K562 (cell line): ENCODE measurements around the gene NFIC. TPM values are rescaled to one million over a fixed set of nuclear protein-coding genes. Genes with fewer than 3 reads are reported as not detected.
A peak's percentile ranks its signal among the peaks of the same experiment; 100 is the strongest.

Experiments
- ARID1B ChIP-seq: fragments of 450-650 bp; IDR thresholded peaks from 2 replicates; pipeline ENCODE4 v1.6.1; 2016; ENCODE audit warnings: antibody characterized with exemption, mild to moderate bottlenecking, inconsistent platforms
- BCL6 ChIP-seq: fragments of 250-450 bp; sonication (Bioruptor Pico); IDR thresholded peaks from 2 replicates; pipeline ENCODE4 v1.4.0; 2020
- BCOR ChIP-seq: fragments of 450-650 bp; IDR thresholded peaks from 2 replicates; pipeline ENCODE4 v1.6.1; 2016
- CHD2 ChIP-seq: IDR thresholded peaks from 2 replicates; pipeline ENCODE4 v1.6.1; 2011; ENCODE audit warnings: low read depth, low read length
- CSDE1 ChIP-seq, 2 experiments: fragments of 450-650 bp; IDR thresholded peaks; 2 replicates each; pipeline ENCODE4 v1.6.1; 2016; ENCODE audit warnings: mild to moderate bottlenecking in 1 of 2
- CUX1 ChIP-seq: fragments of 200-800 bp; sonication (Bioruptor generic); IDR thresholded peaks from 2 replicates; pipeline ENCODE4 v1.6.1; 2016; ENCODE audit warnings: missing genetic modification characterization, missing compliant biosample characterization
- GTF2A2 ChIP-seq: IDR thresholded peaks from 2 replicates; pipeline ENCODE4 v1.6.1; 2016; ENCODE audit warnings: mild to moderate bottlenecking, missing genetic modification characterization, missing compliant biosample characterization
- KAT2B ChIP-seq: IDR thresholded peaks from one replicate; pipeline ENCODE4 v1.6.1; 2012; ENCODE audit warnings: low read depth, mild to moderate bottlenecking, control low read depth, inconsistent platforms, low read length, moderate library complexity
- KAT8 ChIP-seq: fragments of 450-650 bp; IDR thresholded peaks from 2 replicates; pipeline ENCODE4 v1.6.1; 2016; ENCODE audit warnings: low read depth, mild to moderate bottlenecking
- MAZ ChIP-seq, 2 experiments: fragments of 450-650 bp in 1 of 2; sonication (generic) in 1 of 2; formaldehyde crosslinking; IDR thresholded peaks in 1 of 2; conservative IDR thresholded peaks in 1 of 2; 2 replicates each; pipeline versions ENCODE4 v1.4.0 to v1.5.0; 2020; ENCODE audit warnings: mild to moderate bottlenecking in 1 of 2, missing genetic modification reagents in 1 of 2
- MED1 ChIP-seq: sonication (generic); formaldehyde crosslinking; IDR thresholded peaks from 2 replicates; pipeline ENCODE4 v1.8.1; 2023; ENCODE audit warnings: missing genetic modification reagents, borderline replicate concordance
- MEIS2 ChIP-seq: fragments of 450-650 bp; IDR thresholded peaks from 2 replicates; pipeline ENCODE4 v1.6.1; 2014; ENCODE audit warnings: mild to moderate bottlenecking; ENCODE audit not compliant: partially characterized antibody
- NELFE ChIP-seq: IDR thresholded peaks from 2 replicates; pipeline ENCODE4 v1.6.1; 2011; ENCODE audit warnings: mild to moderate bottlenecking; ENCODE audit not compliant: insufficient read depth, insufficient read length
- NR0B1 ChIP-seq: fragments of 450-650 bp; IDR thresholded peaks from one replicate; pipeline ENCODE4 v1.6.1; 2018; ENCODE audit warnings: mild to moderate bottlenecking, moderate library complexity; ENCODE audit not compliant: partially characterized antibody
- PHF20 ChIP-seq: fragments of 450-650 bp; IDR thresholded peaks from 2 replicates; pipeline ENCODE4 v1.6.1; 2018; ENCODE audit not compliant: partially characterized antibody
- RBM14 ChIP-seq: fragments of 200-400 bp; formaldehyde crosslinking; IDR thresholded peaks from 2 replicates; pipeline ENCODE4 v1.6.1; 2018; ENCODE audit warnings: low read depth, mild to moderate bottlenecking, low read length, moderate library complexity, borderline replicate concordance; ENCODE audit not compliant: insufficient read depth
- SMARCE1 ChIP-seq: fragments of 450-650 bp; IDR thresholded peaks from 2 replicates; pipeline ENCODE4 v1.7.1; 2016; ENCODE audit warnings: mild to moderate bottlenecking
- TBL1XR1 ChIP-seq, 2 experiments: IDR thresholded peaks; 2 replicates each; pipeline ENCODE4 v1.6.1; 2012; ENCODE audit warnings: improper control_type of control experiment in 2 of 2, low read length in 2 of 2, mild to moderate bottlenecking in 1 of 2
- THRAP3 ChIP-seq: fragments of 450-650 bp; IDR thresholded peaks from 2 replicates; pipeline ENCODE4 v1.6.1; 2016; ENCODE audit warnings: mild to moderate bottlenecking, inconsistent platforms, borderline replicate concordance
- USF2 ChIP-seq: sonication (generic); formaldehyde crosslinking; IDR thresholded peaks from 2 replicates; pipeline ENCODE4 v1.5.0; 2020; ENCODE audit warnings: missing genetic modification reagents
- ZNF174 ChIP-seq: fragments of 250-450 bp; sonication (Bioruptor Pico); IDR thresholded peaks from 2 replicates; pipeline ENCODE4 v1.4.0; 2020; ENCODE audit warnings: mild to moderate bottlenecking
- ZNF778 ChIP-seq: fragments of 450-650 bp; formaldehyde crosslinking; IDR thresholded peaks from 2 replicates; pipeline ENCODE4 v1.4.0; 2020; ENCODE audit warnings: mild to moderate bottlenecking, moderate library complexity
- polyA plus RNA-seq, 8 experiments: library from polyadenylated mRNA; depleted of rRNA in 4 of 8; stranded (reverse) in 5 of 8; unstranded in 3 of 8; fragments of >200 nt; fragmentation: Nextera tagmentation in 2 of 8; fragmentation: Illumina TruSeq in 1 of 8; extraction: Ambion mirVana in 2 of 8; extraction: Trizol in 1 of 8; gene quantifications; 2 replicates each; pipeline versions ENCODE4 v1.2.1 to v1.2.3, GENCODE V29; 2011 to 2014; ENCODE audit warnings: inconsistent platforms in 1 of 8, missing spikeins in 1 of 8
- total RNA-seq, 7 experiments: library from RNA; depleted of rRNA in 6 of 7; stranded (reverse); fragments of >200 nt in 6 of 7; fragmentation: Illumina TruSeq in 2 of 7; extraction: Trizol in 2 of 7; gene quantifications; 2 replicates each; pipeline versions ENCODE4 v1.2.1 to v1.2.3, GENCODE V29; 2011 to 2021; ENCODE audit warnings: low replicate concordance in 1 of 7
- TF ChIP-seq, protein P1 (sequence below), 2 experiments: fragments of 450-650 bp in 1 of 2; sonication (generic) in 1 of 2; formaldehyde crosslinking; conservative IDR thresholded peaks; 2 replicates each; pipeline versions ENCODE4 v1.4.0 to v1.8.1; 2020 to 2022; ENCODE audit warnings: mild to moderate bottlenecking in 1 of 2, missing genetic modification reagents in 1 of 2

Gene NFIC
- total and polyA plus RNA-seq, 9 of the 15 experiments (the other 6 are each of a cell fraction or from before 2014, with no cell fraction given) = 0.71 to 62.1 (median 6.9) TPM

- TF ChIP-seq CUX1 (CRISPR knock-in tag) (no peak), GTF2A2 (tag) (no peak), MAZ (CRISPR knock-in tag; conservative IDR thresholded peaks at IDR 0.05 in 1 of 2, IDR thresholded peaks at IDR 0.05 in 1 of 2) (no peak), TBL1XR1 (IDR thresholded peaks at IDR 0.05; ENCODE audit: low read length in 2 of 2) (no peak), ZNF174 (no peak), CSDE1 (IDR thresholded peaks at IDR 0.05) (peak in 1 of 2 experiments; percentile 47; a peak in 1 of 4 replicates), BCOR (peak; percentile 93), MED1 (no peak), ARID1B (peak; percentile 62), KAT8 (no peak), CHD2 (no peak), ZNF778 (no peak), KAT2B (no peak), THRAP3 (peak; percentile 95), MEIS2 (no peak), NR0B1 (no peak), RBM14 (no peak), USF2 (no peak), PHF20 (no peak), SMARCE1 (peak; percentile 72), BCL6 (CRISPR knock-in tag) (no peak), NELFE (no peak)
- TF ChIP-seq, protein P1, sequence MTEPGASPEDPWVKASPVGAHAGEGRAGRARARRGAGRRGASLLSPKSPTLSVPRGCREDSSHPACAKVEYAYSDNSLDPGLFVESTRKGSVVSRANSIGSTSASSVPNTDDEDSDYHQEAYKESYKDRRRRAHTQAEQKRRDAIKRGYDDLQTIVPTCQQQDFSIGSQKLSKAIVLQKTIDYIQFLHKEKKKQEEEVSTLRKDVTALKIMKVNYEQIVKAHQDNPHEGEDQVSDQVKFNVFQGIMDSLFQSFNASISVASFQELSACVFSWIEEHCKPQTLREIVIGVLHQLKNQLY (CRISPR knock-in tag; conservative IDR thresholded peaks at IDR 0.05) = no peak
Measured at GRCh38 chr19:3368848-3369336, 2.5 kb downstream of the NFIC start (continued).
